Epithelial cell of esophagus (primary cell): Measurements from ENCODE around the gene PPP2R3B.

Source experiments
- DNase-seq: peaks from one replicate; pipeline ENCODE4 v3.0.0; 2010; ENCODE audit warnings: low read depth
- H3K4me3 ChIP-seq: 2 replicates; pipeline ENCODE4 v1.5.1; 2011; ENCODE audit warnings: mild to moderate bottlenecking, low read length, control low read depth
- TF ChIP-seq, protein P1 (sequence below): IDR thresholded peaks from 2 replicates; pipeline ENCODE4 v1.5.1; 2011; ENCODE audit warnings: low read depth, mild to moderate bottlenecking, low read length, control low read depth, inconsistent platforms; ENCODE audit not compliant: insufficient read depth; ENCODE audit errors: missing control alignments

The PPP2R3B gene

DNA sequence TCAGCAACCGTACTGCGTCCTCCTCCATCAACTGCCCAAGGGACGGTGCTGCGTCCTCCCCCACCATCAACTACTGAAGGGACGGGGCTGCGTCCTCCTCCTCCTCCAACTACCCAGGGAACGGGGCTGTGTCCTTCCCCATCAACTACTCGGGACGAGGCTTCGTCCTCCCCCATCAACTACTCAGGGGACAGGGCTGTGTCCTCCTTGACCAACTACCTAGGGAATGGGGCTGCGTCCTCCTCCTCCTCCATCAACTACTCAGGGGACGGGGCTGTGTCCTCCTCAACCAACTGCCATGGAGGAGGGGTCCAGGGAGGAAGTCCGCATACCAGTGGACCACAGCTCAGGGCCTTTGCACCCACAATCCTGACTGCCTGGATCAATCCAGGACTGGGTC lies 24.4 kb downstream of the PPP2R3B start:
- no peak for DNase-seq
- H3K4me3 ChIP-seq: no peak overlapping the region
- TF ChIP-seq, protein P1, sequence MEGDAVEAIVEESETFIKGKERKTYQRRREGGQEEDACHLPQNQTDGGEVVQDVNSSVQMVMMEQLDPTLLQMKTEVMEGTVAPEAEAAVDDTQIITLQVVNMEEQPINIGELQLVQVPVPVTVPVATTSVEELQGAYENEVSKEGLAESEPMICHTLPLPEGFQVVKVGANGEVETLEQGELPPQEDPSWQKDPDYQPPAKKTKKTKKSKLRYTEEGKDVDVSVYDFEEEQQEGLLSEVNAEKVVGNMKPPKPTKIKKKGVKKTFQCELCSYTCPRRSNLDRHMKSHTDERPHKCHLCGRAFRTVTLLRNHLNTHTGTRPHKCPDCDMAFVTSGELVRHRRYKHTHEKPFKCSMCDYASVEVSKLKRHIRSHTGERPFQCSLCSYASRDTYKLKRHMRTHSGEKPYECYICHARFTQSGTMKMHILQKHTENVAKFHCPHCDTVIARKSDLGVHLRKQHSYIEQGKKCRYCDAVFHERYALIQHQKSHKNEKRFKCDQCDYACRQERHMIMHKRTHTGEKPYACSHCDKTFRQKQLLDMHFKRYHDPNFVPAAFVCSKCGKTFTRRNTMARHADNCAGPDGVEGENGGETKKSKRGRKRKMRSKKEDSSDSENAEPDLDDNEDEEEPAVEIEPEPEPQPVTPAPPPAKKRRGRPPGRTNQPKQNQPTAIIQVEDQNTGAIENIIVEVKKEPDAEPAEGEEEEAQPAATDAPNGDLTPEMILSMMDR: no peak

DNA sequence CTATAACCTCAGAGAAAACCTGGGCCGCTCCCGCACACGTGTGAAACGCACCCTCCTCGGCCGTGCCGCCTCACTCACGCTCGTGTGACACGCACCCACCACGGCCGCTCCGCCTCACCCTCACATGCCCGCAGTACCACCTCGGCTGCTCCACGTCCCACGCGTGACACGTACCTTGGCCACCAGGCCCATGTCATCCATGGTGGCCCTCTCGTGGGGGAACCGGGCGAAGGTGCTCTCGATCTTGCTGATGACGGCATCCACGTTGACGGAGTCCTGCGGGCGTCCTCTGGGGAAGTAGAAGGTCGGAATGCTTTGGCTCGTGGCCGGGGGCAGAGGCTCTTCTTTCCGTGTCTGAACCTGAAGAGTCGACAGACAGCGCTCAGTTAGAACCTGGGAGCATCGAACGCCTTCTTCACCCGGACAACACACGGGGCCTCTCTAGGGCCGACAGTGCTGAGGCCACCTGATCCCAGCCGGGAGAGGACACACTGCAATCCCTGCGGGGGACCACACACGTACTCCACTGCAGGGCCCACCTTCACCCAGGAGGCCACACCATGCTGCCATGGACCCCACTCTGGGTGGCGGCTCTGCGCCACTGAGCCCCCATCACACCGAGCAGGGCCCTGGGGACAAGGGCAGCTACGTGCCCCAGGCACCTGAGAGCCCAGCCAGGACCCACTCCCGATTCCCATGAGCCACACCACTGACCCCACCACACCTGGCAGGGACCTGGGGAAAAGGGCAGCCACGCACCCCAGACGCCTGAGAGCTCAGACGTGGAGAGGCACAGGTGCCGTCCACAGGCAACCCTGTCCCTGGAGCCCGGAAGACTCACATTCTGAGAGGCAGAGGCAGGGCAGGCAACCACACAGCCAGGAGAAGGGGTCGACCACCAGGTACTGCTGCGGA lies 25.2 kb downstream of the PPP2R3B start:
- TF ChIP-seq, protein P1: no peak
- H3K4me3 ChIP-seq: no peak overlapping the region
- DNase-seq: no peak

DNA sequence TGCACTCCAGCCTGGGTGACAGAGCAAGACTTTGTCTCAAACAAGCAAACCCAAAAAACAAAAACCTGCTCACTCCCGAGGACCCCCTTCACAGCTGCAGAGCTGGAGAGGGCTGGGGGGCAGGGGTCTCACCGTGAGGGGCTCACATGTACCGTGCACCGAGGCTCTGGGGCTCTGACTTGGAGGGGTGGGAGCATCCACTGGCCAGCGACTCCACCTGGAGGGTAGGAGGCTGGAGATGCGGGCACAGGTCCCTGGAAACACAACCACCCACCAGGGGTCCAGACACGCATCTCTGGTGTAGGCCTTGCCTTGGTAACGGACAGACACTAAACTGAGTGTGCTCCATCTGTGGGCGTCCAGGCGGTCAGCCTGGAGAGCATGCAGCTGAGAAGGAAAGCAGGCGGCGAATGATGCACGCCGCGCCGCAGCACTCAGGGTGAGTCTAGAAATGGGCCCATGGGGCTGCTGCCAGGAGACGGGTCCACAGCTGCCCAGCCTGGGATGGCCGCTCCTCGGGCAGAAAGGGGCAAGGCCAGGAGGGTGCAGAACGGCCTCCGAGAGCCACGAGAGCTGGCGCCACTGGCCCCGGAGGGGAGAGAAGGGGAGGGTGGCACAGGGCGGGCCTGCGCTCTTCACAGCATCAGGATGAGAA lies 26.1 kb downstream of the PPP2R3B start:
- TF ChIP-seq, protein P1: no peak

DNA sequence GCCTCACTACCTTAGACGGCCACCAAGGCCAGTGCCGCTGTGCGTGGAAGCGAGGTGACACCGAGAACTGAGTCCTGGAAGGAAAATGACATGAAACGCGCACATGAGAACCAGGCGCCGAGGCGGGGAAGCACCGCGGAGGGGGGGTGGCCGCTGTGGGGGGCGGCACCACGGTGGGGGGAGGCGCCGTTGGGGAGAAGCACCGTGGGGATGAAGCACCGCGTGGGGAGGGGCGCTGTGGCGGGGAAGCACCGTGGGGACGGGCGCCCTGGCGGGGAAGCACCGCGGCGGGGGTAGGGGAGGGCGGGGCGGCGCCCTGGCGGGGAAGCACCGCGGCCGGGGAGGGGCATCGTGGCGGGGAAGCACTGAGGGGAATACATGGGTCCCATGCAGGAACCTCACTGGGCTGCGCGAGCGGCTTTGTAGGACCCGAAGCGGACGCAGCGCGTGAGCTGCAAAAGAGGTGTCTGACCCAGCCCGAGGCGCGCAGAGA lies 28.0 kb downstream of the PPP2R3B start:
- TF ChIP-seq, protein P1: no peak
- no peak for DNase-seq

More for the DNA sequence above, 26.1 kb downstream of the PPP2R3B start:
- no peak overlapping the region for H3K4me3 ChIP-seq
- no peak for DNase-seq

DNA sequence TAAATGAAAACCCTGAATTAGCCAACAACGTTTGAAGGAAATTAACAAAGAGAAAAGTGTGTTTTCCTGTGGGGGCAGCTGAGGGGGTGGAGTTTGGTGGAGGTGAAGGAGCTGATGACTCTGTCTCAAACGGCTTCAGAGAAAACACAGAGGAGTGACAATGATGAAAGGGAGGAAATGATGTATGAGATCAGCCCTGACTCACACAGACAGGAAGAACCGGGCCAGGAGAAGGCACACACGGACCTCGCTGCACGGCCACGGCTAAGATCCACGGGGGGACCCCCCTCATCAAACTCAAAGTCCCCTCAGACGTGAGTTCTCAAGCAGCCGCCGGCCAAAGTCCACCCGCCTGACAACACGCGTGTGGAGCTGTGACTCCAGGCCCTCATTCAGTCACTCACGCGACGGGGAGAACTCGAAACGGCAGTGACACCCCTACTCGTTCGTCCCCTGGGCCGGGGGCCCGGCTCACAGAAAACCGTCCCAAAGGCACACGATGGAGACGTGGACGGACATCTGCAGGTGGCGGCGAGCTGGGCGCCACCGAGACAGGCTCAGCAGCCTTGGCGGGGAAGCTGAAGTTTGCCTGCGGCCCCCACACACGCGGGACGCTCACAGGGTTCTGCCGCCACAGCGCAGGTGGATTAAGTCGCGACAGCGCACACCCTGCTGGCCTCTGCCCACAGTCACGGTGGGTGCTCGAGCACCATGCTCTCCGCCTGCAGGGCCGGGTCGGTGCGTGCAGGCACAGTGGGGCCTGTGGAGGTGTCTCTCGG lies 28.8 kb downstream of the PPP2R3B start:
- TF ChIP-seq, protein P1: no peak
- peak; percentile 19 for DNase-seq
- no peak overlapping the region for H3K4me3 ChIP-seq

More for the DNA sequence above, 28.0 kb downstream of the PPP2R3B start:
- no peak overlapping the region for H3K4me3 ChIP-seq

DNA sequence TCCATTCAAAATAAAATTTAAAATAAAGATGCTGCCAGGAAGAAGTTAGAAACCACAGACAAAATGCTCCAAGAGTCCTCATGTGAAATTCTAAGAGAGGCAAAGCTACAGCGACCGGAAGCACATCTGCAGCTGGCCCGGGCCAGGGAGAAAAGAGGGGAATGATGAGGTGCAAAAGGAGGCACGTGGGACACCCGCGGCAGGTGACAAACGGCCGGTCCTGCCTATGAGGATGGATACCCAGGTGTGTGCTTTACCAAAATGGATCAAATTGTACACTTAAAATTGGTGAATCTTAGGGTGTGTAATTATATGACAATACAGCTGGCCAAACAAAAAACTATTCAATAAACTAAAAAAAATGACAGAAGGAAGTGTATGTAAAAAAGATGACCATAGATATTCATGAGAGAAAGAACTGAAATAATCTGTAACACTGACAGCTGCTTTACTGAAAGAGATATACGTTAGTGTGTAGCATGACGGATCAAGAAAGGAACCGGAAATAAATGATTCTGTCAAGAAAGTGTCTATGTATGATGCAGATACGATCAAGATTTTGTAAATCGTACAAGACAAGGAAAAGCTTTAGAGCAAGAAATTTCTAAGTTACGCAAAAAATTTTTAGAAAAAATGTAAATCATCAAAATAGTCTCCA lies 29.5 kb downstream of the PPP2R3B start:
- TF ChIP-seq, protein P1: no peak
- DNase-seq: no peak
- no peak overlapping the region for H3K4me3 ChIP-seq
